HepG2 (cell line): ENCODE results near the gene ZNHIT1. TPM values are rescaled to one million over a fixed set of nuclear protein-coding genes. Genes with fewer than 3 reads are reported as not detected.

Source experiments
- CCDC6 ChIP-seq: sonication (generic); formaldehyde crosslinking; IDR thresholded peaks from 2 replicates; pipeline ENCODE4 v1.8.1; 2022; ENCODE audit warnings: mild to moderate bottlenecking, missing genetic modification reagents, moderate library complexity
- ELF1 ChIP-seq: sonication (generic); formaldehyde crosslinking; IDR thresholded peaks from 2 replicates; pipeline ENCODE4 v1.4.0; 2020; ENCODE audit warnings: missing genetic modification reagents
- ESRRA ChIP-seq: sonication (generic); formaldehyde crosslinking; IDR thresholded peaks from 2 replicates; pipeline ENCODE4 v1.5.1; 2020; ENCODE audit warnings: mild to moderate bottlenecking, low read depth, missing genetic modification reagents
- FOXP4 ChIP-seq: sonication (generic); formaldehyde crosslinking; IDR thresholded peaks from 2 replicates; pipeline ENCODE4 v1.4.0; 2020; ENCODE audit warnings: missing genetic modification reagents
- HMGXB3 ChIP-seq: sonication (generic); formaldehyde crosslinking; IDR thresholded peaks from 2 replicates; pipeline ENCODE4 v1.4.0; 2020; ENCODE audit warnings: missing genetic modification reagents, borderline replicate concordance
- JARID2 ChIP-seq: sonication (generic); formaldehyde crosslinking; IDR thresholded peaks from 2 replicates; pipeline ENCODE4 v1.8.1; 2023; ENCODE audit warnings: missing genetic modification reagents, inconsistent platforms; ENCODE audit not compliant: insufficient replicate concordance
- MIER3 ChIP-seq: IDR thresholded peaks from 2 replicates; pipeline ENCODE4 v1.6.1; 2016; ENCODE audit warnings: missing compliant biosample characterization, borderline replicate concordance
- NONO ChIP-seq, 2 experiments: fragments of 450-650 bp in 1 of 2; sonication (generic) in 1 of 2; formaldehyde crosslinking in 1 of 2; IDR thresholded peaks in 1 of 2; conservative IDR thresholded peaks in 1 of 2; 2 replicates each; pipeline versions ENCODE4 v1.6.1 to v1.8.0; 2017 to 2022; ENCODE audit warnings: mild to moderate bottlenecking in 1 of 2, missing genetic modification reagents in 1 of 2, moderate library complexity in 1 of 2
- POLR2G ChIP-seq: fragments of 200-400 bp; formaldehyde crosslinking; IDR thresholded peaks from 2 replicates; pipeline ENCODE4 v1.6.1; 2018; ENCODE audit warnings: mild to moderate bottlenecking, low read depth, low read length, moderate library complexity
- PPARG ChIP-seq: conservative IDR thresholded peaks from 2 replicates; pipeline ENCODE4 v1.6.1; 2016; ENCODE audit warnings: missing biosample characterization, missing genetic modification reagents
- REPIN1 ChIP-seq: sonication (generic); formaldehyde crosslinking; IDR thresholded peaks from 2 replicates; pipeline ENCODE4 v1.8.0; 2022; ENCODE audit warnings: missing genetic modification reagents, low read depth, mild to moderate bottlenecking, borderline replicate concordance
- SOX13 ChIP-seq, 3 experiments: fragments of 450-650 bp in 1 of 3; sonication (generic) in 1 of 3; formaldehyde crosslinking in 1 of 3; IDR thresholded peaks in 2 of 3; conservative IDR thresholded peaks in 1 of 3; 2 replicates each; pipeline versions ENCODE4 v1.5.0 to v1.6.1; 2016 to 2020; ENCODE audit warnings: antibody characterized with exemption in 1 of 3, mild to moderate bottlenecking in 1 of 3, missing compliant biosample characterization in 1 of 3, missing genetic modification reagents in 1 of 3, moderate library complexity in 1 of 3
- SSRP1 ChIP-seq: IDR thresholded peaks from 2 replicates; pipeline ENCODE4 v1.6.1; 2016; ENCODE audit warnings: control low read depth
- ZKSCAN1 ChIP-seq: fragments of 150-350 bp; IDR thresholded peaks from 2 replicates; pipeline ENCODE4 v1.6.1; 2014; ENCODE audit warnings: low read length
- ZNF264 ChIP-seq: sonication (generic); formaldehyde crosslinking; IDR thresholded peaks from 2 replicates; pipeline ENCODE4 v1.4.0; 2020; ENCODE audit warnings: missing genetic modification reagents
- ZNF331 ChIP-seq: sonication (generic); formaldehyde crosslinking; IDR thresholded peaks from 2 replicates; pipeline ENCODE4 v1.4.0; 2020; ENCODE audit warnings: missing genetic modification reagents
- ZNF530 ChIP-seq: sonication (generic); formaldehyde crosslinking; IDR thresholded peaks from 2 replicates; pipeline ENCODE4 v1.5.0; 2020; ENCODE audit warnings: low read depth, mild to moderate bottlenecking, missing genetic modification reagents
- ZNF672 ChIP-seq: sonication (generic); formaldehyde crosslinking; IDR thresholded peaks from 2 replicates; pipeline ENCODE4 v1.8.1; 2022; ENCODE audit warnings: missing genetic modification reagents
- ZNF687 ChIP-seq: sonication (generic); formaldehyde crosslinking; IDR thresholded peaks from 2 replicates; pipeline ENCODE4 v1.5.1; 2020; ENCODE audit warnings: mild to moderate bottlenecking, missing genetic modification reagents, moderate library complexity
- polyA plus RNA-seq, 8 experiments: library from polyadenylated mRNA; depleted of rRNA in 3 of 8; stranded (reverse) in 7 of 8; unstranded in 1 of 8; fragments of >200 nt; fragmentation: Illumina TruSeq in 4 of 8; extraction: Trizol in 4 of 8; gene quantifications; 2 replicates each; pipeline versions ENCODE4 v1.2.1 to v1.2.3, GENCODE V29; 2011 to 2016; ENCODE audit warnings: low read depth in 4 of 8, missing spikeins in 1 of 8, mixed read lengths in 1 of 8; ENCODE audit not compliant: insufficient read depth in 1 of 8
- total RNA-seq, 5 experiments: library from RNA; depleted of rRNA; stranded (reverse); fragments of >200 nt; fragmentation: Illumina TruSeq; extraction: Trizol; gene quantifications; 2 replicates each; pipeline ENCODE4 v1.2.3, GENCODE V29; 2016; ENCODE audit warnings: low read depth in 1 of 5

The ZNHIT1 gene
- total and polyA plus RNA-seq, 2 of the 13 experiments (the other 11 are each of a cell fraction or from before 2014, with no cell fraction given): 32.5 to 64.5 TPM

- TF ChIP-seq ZNF687 (CRISPR knock-in tag) (0 out of 2 replicates have a peak, but pooled peaks have one; percentile 30), SOX13 (IDR thresholded peaks at IDR 0.05) (no peak), SOX13 (CRISPR knock-in tag; conservative IDR thresholded peaks at IDR 0.05 in 1 of 2, IDR thresholded peaks at IDR 0.05 in 1 of 2) (peak in 1 of 2 experiments; percentile 51; a peak in 1 of 4 replicates), CCDC6 (CRISPR knock-in tag) (no peak), ESRRA (CRISPR knock-in tag) (peak; percentile 81; the same call in 1 of the 2 replicates), ZNF264 (CRISPR knock-in tag) (peak; percentile 74; the same call in 1 of the 2 replicates), ZKSCAN1 (no peak; the same call in 1 of the 2 replicates), ZNF530 (CRISPR knock-in tag) (no peak), FOXP4 (CRISPR knock-in tag) (peak; percentile 37; the same call in 1 of the 2 replicates), REPIN1 (peak; percentile 66; the same call in 1 of the 2 replicates), HMGXB3 (CRISPR knock-in tag) (no peak), NONO (IDR thresholded peaks at IDR 0.05) (no peak), NONO (CRISPR knock-in tag; conservative IDR thresholded peaks at IDR 0.05) (peak; percentile 26; the same call in 1 of the 2 replicates), ZNF672 (CRISPR knock-in tag) (no peak), ELF1 (CRISPR knock-in tag) (no peak), POLR2G (no peak), JARID2 (no peak), MIER3 (CRISPR knock-in tag) (peak; percentile 37; the same call in 1 of the 2 replicates), ZNF331 (peak; percentile 38; the same call in 1 of the 2 replicates), SSRP1 (CRISPR knock-in tag) (0 out of 2 replicates have a peak, but pooled peaks have one; percentile 65), PPARG (CRISPR knock-in tag) (peak; percentile 47; the same call in 1 of the 2 replicates)
These were observed 2.3 kb downstream of the ZNHIT1 start (continued) for GRCh38 chr7:101220295-101220694.
